Measurements from ENCODE around the gene PSMD2. TPM values are rescaled to one million over a fixed set of nuclear protein-coding genes. Genes with fewer than 3 reads are reported as not detected.

PSMD2 gene
- total and polyA plus RNA-seq, 10 of the 15 experiments (the other 5 are each of a cell fraction or from before 2014, with no cell fraction given) = 103 to 515 (median 197) TPM

- TF ChIP-seq CEBPZ (IDR thresholded peaks at IDR 0.05; ENCODE audit: low read depth, low read length) (no peak), EZH2 (IDR thresholded peaks at IDR 0.05; ENCODE audit: borderline replicate concordance, control insufficient read depth, low read depth, low read length) (no peak), PRDM15 (CRISPR knock-in tag; IDR thresholded peaks at IDR 0.05) (no peak), HSF1 (IDR thresholded peaks at IDR 0.05; ENCODE audit: low read depth, low read length) (no peak), BCL11A (IDR thresholded peaks at IDR 0.05; ENCODE audit: low read depth, low read length) (no peak), SREBF2 (IDR thresholded peaks at IDR 0.05; ENCODE audit: low read length) (no peak), USF2 (IDR thresholded peaks at IDR 0.05; ENCODE audit: borderline replicate concordance, low read depth, low read length) (no peak), E4F1 (IDR thresholded peaks at IDR 0.05; ENCODE audit: borderline replicate concordance, partially characterized antibody) (no peak), ZBTB4 (CRISPR knock-in tag; IDR thresholded peaks at IDR 0.05) (no peak)
Observed at GRCh38 chr3:184335661-184336546, 36.9 kb downstream of the PSMD2 start (continued).

All from GM12878 (cell line).